GM18907 (cell line): ENCODE results near the gene ZNF282.

Experiments
- ATAC-seq: cut with Tn5 transposase; IDR thresholded peaks from one replicate; pipeline ENCODE4 v1.9.1; 2021; ENCODE audit warnings: mild to moderate bottlenecking, moderate library complexity; ENCODE audit not compliant: unreplicated experiment

ZNF282 gene

GRCh38 chr7:149195180-149196150, at the start of gene ZNF282:
Gene ZNF282 (plus strand): TSS chr7:149195546. CDS start chr7:149195590, 44 bp downstream.
- peak; percentile 96 for ATAC-seq

- ATAC-seq, result peak; percentile 80
Measured at GRCh38 chr7:149147072-149147751, 48.1 kb upstream of the ZNF282 start, which contains the start of gene ZNF398. Gene ZNF398 (plus strand): TSS chr7:149147453. CDS start chr7:149147743, 290 bp downstream.

- ATAC-seq, result peak; percentile 38
Measured at GRCh38 chr7:149147752-149148653, 47.3 kb upstream of the ZNF282 start.

- no peak for ATAC-seq
Measured at GRCh38 chr7:149150981-149151380, 44.4 kb upstream of the ZNF282 start.

GRCh38 chr7:149153346-149153745, 42.0 kb upstream of the ZNF282 start:
- no peak for ATAC-seq

- no peak for ATAC-seq
Measured at GRCh38 chr7:149154056-149154455, 41.3 kb upstream of the ZNF282 start.

- ATAC-seq, result no peak
Measured at GRCh38 chr7:149156898-149157297, 38.4 kb upstream of the ZNF282 start.

DNA sequence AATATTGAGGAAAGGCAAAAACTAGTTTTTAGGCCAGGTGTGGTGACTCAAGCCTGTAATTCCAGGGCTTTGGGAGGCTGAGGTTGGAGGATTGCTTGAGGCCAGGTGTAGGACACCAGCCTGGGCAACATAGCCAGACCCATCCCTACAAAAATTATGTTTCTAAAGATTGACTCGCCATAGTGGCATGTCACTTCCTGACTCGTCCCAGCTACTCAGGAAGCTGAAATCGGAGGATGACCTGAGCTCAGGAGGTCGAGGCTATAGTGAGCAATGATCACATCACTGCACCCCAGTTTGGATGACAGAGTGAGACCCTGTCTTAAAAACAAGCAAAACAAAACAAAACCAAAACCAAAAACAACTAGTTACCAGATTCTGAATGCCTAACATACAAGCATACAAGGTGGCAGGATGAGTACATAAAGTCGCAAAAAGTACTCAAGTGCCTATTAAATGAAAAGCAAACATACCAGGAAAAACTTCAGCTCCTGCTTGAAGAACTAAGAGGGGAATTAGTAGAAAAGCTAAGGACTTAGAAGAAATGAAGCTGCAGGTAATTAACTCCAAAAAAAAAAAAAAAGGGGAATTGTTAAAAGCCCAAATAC, 34.0 kb upstream of the ZNF282 start:
- ATAC-seq, result no peak

DNA sequence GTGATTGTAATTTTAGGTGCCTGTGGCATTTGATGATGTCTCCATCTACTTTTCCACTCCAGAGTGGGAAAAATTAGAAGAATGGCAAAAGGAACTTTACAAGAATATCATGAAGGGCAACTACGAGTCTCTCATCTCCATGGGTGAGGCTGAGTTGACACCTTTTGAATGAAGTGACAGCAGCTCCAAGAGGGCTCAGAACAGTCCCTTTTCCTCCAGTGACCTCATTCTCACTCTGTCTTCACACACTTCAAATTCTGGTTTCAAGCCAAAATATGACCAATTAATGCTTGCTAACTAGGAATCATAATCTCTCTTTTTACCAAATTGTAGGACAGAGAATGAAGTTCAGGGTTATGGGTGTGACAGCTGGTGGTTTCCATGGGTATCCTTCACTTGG, 29.2 kb upstream of the ZNF282 start:
- ATAC-seq, result no peak

- ATAC-seq, result no peak
Measured at GRCh38 chr7:149166630-149167352, 28.6 kb upstream of the ZNF282 start.

DNA sequence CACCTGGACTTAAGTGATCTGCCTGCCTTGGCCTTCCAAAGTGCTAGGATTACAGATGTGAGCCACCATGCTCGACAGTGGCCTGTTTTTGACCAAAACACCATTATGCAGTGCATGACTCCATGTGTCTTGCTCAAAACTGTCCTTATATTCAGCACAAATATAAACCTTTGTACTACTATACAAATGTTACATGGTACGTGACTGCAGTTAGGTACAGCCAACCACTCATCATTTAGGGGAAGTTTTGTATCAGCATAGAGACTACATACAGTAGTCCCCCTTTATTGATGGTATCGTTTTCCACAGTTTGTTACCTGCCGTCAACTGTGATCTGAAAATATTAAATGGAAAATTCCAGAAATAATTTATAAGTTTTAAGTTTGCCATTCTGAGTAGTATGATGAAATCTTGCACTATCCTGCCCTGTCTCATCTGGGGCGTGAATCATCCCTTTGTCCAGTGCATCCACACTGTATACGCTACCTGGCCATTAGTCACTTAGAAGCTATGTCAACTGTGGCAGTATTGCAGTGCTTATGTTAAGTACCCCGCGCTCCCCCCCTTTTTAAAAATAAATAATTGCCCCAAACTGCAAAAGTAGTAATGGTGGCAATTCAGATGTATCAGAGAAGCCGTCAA, 23.3 kb upstream of the ZNF282 start:
- no peak for ATAC-seq

- ATAC-seq, result no peak
Measured at GRCh38 chr7:149172534-149172920, 22.8 kb upstream of the ZNF282 start.

GRCh38 chr7:149175150-149175549, 20.2 kb upstream of the ZNF282 start:
- ATAC-seq, result no peak

DNA sequence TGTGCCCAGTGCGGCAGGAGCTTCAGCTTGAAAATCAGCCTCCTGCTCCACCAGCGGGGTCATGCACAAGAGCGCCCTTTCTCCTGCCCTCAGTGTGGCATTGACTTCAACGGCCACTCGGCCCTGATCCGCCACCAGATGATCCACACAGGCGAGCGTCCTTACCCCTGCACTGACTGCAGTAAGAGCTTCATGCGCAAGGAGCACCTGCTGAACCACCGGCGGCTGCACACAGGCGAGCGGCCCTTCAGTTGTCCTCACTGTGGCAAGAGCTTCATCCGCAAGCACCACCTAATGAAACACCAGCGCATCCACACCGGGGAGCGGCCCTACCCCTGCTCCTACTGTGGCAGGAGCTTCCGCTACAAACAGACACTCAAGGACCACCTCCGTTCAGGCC, 16.1 kb upstream of the ZNF282 start:
- ATAC-seq, result no peak

DNA sequence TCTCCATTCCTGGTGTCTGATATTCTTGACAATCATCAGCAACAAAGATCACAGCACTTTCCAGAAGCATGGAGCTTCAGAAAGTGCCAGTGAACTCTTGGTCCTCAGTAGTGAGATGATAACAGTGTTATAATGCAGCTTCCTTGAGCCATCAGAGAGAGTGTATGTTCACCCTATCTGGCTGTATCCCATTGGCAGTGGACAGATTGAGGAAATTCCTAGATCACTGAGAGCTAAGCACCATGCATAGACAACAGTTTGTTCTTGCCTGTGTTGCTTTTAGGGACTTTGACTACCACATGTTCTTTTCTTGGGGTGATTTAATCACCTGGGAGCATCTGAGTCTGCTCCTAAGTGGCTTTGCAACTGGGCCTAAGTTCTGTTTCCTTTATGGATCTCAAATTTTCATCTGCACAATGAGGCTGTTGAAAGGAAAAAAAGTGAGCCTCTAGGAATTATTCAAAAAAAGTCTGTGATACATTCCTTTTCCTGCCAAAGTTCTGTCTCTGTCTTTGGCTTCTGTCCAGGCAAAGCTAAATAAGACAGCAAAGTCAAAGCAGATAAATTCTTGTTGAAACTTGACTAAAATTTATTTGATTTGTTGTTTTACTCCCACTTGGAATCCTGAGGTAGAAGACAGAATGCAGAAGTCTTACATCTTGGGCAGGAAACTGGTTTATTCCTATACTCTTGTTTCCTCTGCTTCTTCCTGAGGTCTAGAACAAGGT, 14.5 kb upstream of the ZNF282 start:
- no peak for ATAC-seq

DNA sequence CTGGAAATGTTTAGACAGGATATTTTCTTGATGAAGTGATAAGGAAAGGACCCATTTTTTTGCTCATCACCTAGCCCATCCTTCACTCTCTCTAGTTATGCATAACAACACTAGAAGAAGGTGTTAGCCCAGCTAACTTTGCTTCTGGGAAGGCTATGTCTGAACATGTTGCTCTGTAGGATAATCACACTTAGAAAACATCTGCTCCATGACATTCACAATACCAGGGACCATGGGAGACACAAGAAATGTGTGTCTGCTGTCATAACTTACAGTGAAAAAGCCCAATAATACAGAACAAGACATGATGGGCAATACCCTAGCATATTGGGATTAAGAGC, 13.9 kb upstream of the ZNF282 start:
- no peak for ATAC-seq

- no peak for ATAC-seq
Measured at GRCh38 chr7:149184274-149184673, 11.1 kb upstream of the ZNF282 start.

DNA sequence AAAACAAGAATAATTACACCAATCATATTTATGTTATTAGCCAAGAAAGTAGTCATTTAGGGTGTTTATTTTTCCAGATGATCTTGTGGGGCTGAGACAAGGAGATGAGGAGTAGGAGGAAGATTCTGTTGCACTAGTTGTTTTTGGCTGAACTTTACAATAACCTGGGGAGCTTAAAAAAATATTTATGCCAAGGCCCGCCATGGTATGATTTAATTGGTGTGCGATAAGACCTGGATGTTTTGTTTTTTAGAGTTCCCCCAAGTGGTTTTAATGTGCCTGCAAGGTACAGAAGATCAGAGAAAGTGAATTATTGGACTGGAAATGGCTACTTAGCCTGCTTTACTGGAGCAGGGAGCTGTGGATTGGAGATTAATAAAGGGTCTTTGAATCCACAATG, 7.1 kb upstream of the ZNF282 start:
- no peak for ATAC-seq
